ENCODE results near the gene IGFN1. TPM values are rescaled to one million over a fixed set of nuclear protein-coding genes. Genes with fewer than 3 reads are reported as not detected.

IGFN1 gene
- total RNA-seq, 2 experiments from 2014 or later = not detected

GRCh38 chr1:201190005-201190404, 619 bp upstream of the IGFN1 start:
- Histone ChIP-seq H3K27me3 (ENCODE audit: control insufficient read depth in 1 of 2, insufficient read depth in 2 of 2, low read length in 2 of 2) (peaks cover 0 to 4% of the 10 kb centered on the region in 2 experiments), H3K9me3 (ENCODE audit: control insufficient read depth in 1 of 2, insufficient read depth in 1 of 2, low read length in 2 of 2) (no peaks in the 10 kb centered on the region), H3K36me3 (ENCODE audit: insufficient read depth, low read length) (no peaks in the 10 kb centered on the region), H3K4me1 (ENCODE audit: insufficient read depth, low read length) (no peaks in the 10 kb centered on the region), H3K4me3 (ENCODE audit: low read length) (no peak overlapping the region), H3K27ac (ENCODE audit: low read depth in 1 of 2, low read length in 2 of 2) (no peak overlapping the region)
- Mint-ChIP-seq H3K27me3 (peaks cover 23% of the 10 kb centered on the region), H3K27ac (no peak overlapping the region), H3K4me3 (no peak overlapping the region), H3K4me1 (ENCODE audit: low read depth) (no peaks in the 10 kb centered on the region), H3K36me3 (ENCODE audit: low read depth) (no peaks in the 10 kb centered on the region), H3K9me3 (no peaks in the 10 kb centered on the region)
- no peak for DNase-seq
- ATAC-seq (ENCODE audit: poor library complexity) = no peak
- ChIA-PET POLR2A (no interaction called here), CTCF (no interaction called here)
- TF ChIP-seq CTCF (IDR thresholded peaks at IDR 0.05) = no peak
- intact Hi-C loops (cut with DNase I, micrococcal nuclease) = no loop called here

- TF ChIP-seq CTCF (IDR thresholded peaks at IDR 0.05) = no peak
- Mint-ChIP-seq H3K36me3 (ENCODE audit: low read depth) (no peaks in the 10 kb centered on the region), H3K4me1 (ENCODE audit: low read depth) (no peaks in the 10 kb centered on the region), H3K4me3 (no peak overlapping the region), H3K9me3 (no peaks in the 10 kb centered on the region), H3K27me3 (peaks cover 15% of the 10 kb centered on the region), H3K27ac (no peak overlapping the region)
- POLR2A ChIA-PET = no interaction called here
- CTCF ChIA-PET = no interaction called here
- H3K9me3 ChIP-seq (ENCODE audit: control insufficient read depth in 1 of 2, insufficient read depth in 1 of 2, low read length in 2 of 2) = no peaks in the 10 kb centered on the region
- no peaks in the 10 kb centered on the region for H3K36me3 ChIP-seq (ENCODE audit: insufficient read depth, low read length)
- peaks cover 0 to 4% of the 10 kb centered on the region in 2 experiments for H3K27me3 ChIP-seq (ENCODE audit: control insufficient read depth in 1 of 2, insufficient read depth in 2 of 2, low read length in 2 of 2)
- no peaks in the 10 kb centered on the region for H3K4me1 ChIP-seq (ENCODE audit: insufficient read depth, low read length)
- intact Hi-C loops (cut with DNase I, micrococcal nuclease) = no loop called here
- no peak overlapping the region for H3K4me3 ChIP-seq (ENCODE audit: low read length)
- no peak overlapping the region for H3K27ac ChIP-seq (ENCODE audit: low read depth in 1 of 2, low read length in 2 of 2)
- DNase-seq = no peak
- ATAC-seq (ENCODE audit: poor library complexity) = no peak
Measured at GRCh38 chr1:201191653-201192260, 1.1 kb downstream of the IGFN1 start.

- H3K9me3 Mint-ChIP-seq = no peaks in the 10 kb centered on the region
- no peaks in the 10 kb centered on the region for H3K4me1 ChIP-seq (ENCODE audit: insufficient read depth, low read length)
- POLR2A ChIA-PET = no interaction called here
- CTCF ChIA-PET = no interaction called here
- H3K27ac Mint-ChIP-seq = no peak overlapping the region
- no peak for TF ChIP-seq CTCF (IDR thresholded peaks at IDR 0.05)
- DNase-seq (no peak), ATAC-seq (ENCODE audit: poor library complexity) (no peak)
- H3K4me3 Mint-ChIP-seq = no peak overlapping the region
- peaks cover 0 to 4% of the 10 kb centered on the region in 2 experiments for H3K27me3 ChIP-seq (ENCODE audit: control insufficient read depth in 1 of 2, insufficient read depth in 2 of 2, low read length in 2 of 2)
- no peaks in the 10 kb centered on the region for H3K36me3 ChIP-seq (ENCODE audit: insufficient read depth, low read length)
- no peak overlapping the region for H3K4me3 ChIP-seq (ENCODE audit: low read length)
- H3K27me3 Mint-ChIP-seq = peaks cover 14% of the 10 kb centered on the region
- intact Hi-C loops (cut with DNase I, micrococcal nuclease) = no loop called here
- no peaks in the 10 kb centered on the region for H3K9me3 ChIP-seq (ENCODE audit: control insufficient read depth in 1 of 2, insufficient read depth in 1 of 2, low read length in 2 of 2)
- no peaks in the 10 kb centered on the region for H3K36me3 Mint-ChIP-seq (ENCODE audit: low read depth)
- H3K4me1 Mint-ChIP-seq (ENCODE audit: low read depth) = no peaks in the 10 kb centered on the region
- no peak overlapping the region for H3K27ac ChIP-seq (ENCODE audit: low read depth in 1 of 2, low read length in 2 of 2)
Measured at GRCh38 chr1:201192261-201192788, 1.7 kb downstream of the IGFN1 start.

Measured in CD4-positive, alpha-beta T cell (primary cell).